GM21528 (cell line): Measurements from ENCODE around the gene AMPD3.
"Not testable (repeated sequence)": the region's sequence is repeated elsewhere in the genome, so short reads cannot be mapped to it uniquely, and the experiment has no call there.

Source experiments
- ATAC-seq: cut with Tn5 transposase; IDR thresholded peaks from one replicate; pipeline ENCODE4 v1.9.1; 2021; ENCODE audit warnings: mild to moderate bottlenecking, moderate library complexity; ENCODE audit not compliant: unreplicated experiment, low FRiP score

The AMPD3 gene

DNA sequence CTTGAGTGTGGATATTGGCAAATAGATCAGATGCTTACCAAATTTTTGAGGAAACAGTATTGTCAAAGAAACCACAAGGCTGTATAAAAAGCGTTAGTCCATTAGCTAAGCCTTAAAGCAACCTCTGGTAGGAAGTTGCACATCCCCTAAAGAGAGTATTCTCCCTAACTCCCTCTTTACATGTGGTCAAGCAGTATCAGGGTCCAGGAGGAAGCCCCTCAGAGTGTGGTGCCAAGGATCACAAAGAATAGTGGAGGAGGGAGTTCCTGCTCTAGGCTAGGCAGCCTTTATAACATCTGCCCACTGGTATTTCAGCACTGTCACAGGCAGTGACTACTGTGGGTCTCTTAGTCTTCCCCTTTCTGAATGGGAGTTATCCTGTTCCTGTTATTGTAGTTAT is 18.8 kb upstream of the AMPD3 start:
- ATAC-seq = no peak

DNA sequence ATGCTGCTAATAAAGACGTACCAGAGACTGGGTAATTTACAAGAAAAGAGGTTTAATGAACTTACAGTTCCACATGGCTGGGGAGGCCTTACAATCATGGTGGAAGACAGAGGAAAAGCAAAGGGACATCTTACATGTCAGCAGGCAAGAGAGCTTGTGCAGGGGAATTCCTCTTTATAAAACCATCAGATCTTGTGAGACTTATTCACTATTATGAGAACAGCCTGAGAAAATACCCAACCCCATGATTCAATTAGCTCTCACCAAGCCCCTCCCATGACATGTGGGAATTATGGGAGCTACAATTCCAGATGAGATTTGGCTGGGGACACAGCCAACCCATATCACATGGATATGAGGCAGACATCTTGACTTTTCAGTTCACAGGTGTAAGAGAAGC is 18.4 kb upstream of the AMPD3 start:
- not testable (repeated sequence) for ATAC-seq

DNA sequence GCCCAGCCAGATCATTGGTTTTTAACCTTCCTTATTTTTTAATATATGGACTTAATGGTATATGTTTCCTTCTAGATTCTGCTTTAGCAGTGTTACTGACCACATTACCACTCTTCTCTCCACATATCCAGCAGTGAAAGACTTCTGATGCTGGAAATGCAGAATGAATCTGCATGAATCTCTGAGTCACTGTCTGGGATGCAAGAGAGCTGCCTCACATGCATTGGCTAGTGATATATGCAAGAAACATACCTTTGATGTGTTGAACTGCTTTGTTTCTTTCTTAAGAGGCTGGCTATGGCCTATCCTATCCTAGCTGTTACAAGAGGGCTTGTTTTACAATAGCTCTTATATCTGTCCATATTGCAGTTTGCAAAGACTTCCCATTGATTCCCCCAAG is 16.6 kb upstream of the AMPD3 start:
- ATAC-seq = no peak

DNA sequence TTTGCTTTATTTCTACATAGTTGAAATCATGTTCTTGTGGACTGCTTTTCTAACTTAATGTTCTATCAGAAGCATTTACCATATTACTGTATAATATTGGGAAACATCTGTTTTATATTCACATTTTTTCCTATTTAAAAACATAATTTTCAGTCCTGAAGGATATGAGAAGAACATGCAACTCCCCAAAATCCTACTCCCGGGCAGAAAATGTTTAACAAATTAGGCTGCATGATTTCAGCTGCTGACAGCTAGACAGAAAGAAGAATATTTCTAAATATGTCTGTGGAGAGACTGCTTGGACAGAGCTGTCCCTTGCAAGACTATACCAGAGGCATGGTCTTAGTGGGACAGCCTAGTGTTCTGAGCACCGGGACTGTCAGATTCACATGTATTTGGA is 15.7 kb upstream of the AMPD3 start:
- no peak for ATAC-seq

DNA sequence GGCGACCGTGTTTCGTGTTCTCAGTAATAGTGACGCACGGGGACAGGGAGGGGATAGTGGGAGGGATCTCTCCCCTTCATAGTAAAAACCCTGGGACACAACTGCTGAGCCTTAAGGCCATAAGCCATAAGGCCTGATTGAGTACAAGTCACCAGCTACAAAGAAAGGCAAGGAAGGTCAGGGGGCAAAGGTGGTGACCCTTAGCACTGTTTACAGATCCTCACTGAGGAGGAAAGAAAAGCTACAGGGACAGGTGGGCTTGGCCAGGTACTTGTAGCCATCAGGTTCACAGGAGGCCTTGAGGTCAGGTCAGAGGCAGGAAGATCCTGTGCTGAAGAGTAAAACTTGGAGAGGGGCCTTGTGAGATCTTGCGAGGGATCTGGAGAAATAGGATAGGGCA is 15.1 kb upstream of the AMPD3 start:
- no peak for ATAC-seq

DNA sequence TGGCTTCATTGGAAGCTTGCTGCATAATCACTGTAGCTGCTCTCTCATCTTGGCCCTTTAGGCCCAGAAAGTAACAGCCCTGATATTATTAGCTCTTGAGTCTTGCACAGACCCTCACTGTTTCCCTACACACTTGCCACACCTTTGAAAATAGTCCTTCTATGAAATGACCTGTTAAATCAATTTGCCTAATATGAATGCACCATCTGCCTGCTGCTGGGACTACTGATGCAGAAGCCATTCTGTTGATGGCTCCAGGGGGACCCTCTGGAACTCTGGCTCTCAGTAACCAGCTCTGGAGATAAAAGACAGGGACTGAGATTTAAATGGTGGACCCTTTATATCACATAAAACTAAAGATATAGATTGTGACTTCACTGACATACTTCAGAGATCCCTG is 14.7 kb upstream of the AMPD3 start:
- no peak for ATAC-seq

DNA sequence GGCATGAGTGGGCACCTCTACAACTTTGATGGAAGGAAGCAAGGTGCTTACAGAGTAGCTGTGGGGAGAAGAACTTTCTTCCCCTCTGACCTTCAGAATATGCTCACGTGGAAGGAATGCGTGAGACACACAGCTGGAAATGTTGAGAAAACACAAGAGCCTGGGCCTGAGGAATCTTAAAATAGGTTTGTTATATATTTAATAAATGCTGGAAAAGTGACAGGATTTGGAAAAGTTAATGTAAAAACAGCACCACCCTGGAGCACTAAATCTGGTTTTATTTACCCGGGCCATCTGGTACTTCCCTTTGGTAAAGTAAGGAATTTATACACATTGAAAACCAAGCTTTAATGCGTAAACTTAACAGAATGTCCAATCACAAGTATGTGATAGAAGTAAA is 14.0 kb upstream of the AMPD3 start:
- no peak for ATAC-seq

DNA sequence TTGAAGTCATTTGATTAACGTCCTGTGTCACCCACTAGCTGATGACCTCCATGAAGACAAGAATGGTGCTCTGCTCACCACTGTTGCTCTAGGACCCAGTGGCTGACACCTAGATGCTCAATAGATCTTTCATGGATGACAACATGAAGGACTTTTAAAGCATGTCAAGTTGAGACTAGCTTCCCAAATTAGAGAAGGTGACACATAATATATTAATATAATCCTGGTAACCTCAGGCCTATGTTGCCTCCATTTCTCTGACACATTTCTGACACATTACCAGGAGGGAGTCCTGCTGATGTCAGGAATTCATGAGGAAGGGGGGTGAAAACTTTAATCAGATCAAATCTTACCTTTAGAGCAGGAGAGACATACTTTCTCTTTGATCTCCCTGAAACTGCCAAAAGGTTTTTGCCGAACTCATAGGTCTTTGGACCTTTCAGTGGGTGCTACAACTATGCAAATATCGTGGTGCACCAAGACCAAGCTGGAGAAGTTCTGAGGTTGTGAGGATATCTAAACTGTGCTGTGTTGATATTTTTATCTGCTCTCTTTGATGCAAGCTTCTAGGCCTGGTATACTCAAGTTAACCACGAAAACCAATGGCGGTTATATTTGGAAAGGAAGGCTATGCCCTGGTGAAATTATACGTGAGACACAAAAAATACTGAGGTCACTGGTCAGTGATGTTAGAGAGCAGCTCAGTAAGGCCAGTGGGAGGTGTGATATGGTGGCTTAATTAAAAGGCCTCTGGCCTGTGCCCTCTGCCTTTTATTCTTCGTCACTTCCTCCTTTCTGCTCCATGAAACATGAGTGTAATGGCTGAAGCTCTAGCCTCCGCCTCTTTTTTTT is 13.2 kb upstream of the AMPD3 start:
- peak; percentile 98 for ATAC-seq

DNA sequence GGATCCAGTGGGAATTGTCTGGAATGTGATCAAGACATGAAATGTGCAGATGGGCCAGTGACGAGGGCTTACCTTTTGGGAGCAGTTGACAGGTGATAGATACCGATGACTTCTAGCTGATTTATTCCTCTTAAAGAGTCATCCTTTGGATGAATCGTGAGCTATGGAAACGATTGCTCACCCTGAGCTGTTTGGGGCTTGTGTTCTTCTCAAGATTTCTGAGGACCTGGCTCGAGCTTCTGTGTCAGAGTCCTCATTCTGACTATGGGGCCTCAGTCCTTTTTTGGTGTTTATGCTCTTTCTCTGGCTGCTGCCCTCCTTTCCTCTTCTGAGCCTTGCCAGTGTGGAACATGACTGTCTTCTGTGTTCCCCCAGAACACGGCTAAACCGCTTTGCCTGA is 11.9 kb upstream of the AMPD3 start:
- ATAC-seq = no peak

DNA sequence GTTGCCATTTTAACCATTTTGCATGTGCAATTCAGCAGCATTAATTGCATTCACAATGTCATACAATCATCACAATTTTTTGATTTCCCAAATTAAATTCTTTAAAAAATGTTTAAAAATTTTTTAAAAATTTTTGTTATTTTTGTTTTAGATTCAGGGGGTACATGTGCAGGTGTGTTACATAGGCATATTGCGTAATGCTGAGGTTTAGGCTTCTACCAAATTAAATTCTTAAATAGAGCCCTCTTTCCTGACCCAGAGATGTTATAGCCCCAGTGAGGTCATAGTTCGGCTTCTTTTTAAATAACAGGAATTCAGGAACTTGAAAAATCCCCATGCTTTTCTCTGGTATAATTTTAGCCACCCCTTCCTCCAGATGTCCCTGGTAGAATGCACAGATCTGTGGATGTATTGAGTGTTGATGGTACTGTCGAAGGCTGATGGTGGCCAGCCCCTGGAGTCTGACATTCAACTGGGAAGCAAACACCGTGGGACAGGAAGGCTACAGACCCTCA is 11.3 kb upstream of the AMPD3 start:
- ATAC-seq = no peak

DNA sequence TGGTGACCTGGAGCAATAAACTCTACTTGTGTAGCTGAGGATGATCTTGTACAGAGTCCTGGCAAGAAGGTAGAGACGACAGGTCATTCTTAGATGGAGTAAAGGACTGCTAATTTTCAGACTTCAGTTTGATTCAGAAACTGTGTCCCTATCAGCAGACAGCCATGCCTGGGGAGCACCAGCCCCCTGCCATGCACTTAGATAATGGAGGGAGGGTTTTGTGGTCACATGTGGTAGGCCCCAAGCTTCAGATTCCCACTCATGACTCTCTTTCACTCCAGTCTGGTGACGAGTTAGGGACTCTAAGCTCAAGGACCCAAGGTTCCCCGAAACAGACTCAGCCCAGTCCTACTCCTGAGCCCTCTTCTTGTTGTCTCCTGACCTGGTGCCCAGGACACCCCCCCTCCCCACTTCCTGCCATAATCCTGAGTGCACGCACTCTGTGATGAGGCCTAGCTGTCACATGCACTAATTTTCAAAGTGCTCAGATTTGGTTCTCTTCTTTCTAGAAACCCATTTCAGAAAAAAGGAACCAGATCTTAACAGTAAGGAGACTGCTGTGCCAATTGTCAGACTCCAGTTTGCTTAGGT is 10.2 kb upstream of the AMPD3 start:
- no peak for ATAC-seq

DNA sequence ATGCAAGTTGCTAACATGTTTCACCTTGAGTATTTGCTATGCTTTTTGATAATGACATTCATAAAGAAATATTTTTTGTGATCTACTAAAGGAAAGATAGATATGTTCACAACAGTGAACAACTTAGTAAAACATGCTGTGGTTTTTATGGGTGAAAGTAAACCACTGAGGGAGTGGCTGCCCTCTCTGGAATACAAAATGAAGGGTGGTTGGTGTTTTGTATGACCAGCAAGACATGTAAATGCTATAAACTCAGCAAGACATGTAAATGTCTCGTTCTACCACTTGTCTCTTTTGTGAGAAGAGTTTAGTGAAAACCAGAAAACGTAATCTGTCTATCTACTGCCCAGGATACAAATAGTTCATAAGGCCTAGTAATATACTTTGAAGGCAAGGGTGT is 7.6 kb upstream of the AMPD3 start:
- no peak for ATAC-seq

DNA sequence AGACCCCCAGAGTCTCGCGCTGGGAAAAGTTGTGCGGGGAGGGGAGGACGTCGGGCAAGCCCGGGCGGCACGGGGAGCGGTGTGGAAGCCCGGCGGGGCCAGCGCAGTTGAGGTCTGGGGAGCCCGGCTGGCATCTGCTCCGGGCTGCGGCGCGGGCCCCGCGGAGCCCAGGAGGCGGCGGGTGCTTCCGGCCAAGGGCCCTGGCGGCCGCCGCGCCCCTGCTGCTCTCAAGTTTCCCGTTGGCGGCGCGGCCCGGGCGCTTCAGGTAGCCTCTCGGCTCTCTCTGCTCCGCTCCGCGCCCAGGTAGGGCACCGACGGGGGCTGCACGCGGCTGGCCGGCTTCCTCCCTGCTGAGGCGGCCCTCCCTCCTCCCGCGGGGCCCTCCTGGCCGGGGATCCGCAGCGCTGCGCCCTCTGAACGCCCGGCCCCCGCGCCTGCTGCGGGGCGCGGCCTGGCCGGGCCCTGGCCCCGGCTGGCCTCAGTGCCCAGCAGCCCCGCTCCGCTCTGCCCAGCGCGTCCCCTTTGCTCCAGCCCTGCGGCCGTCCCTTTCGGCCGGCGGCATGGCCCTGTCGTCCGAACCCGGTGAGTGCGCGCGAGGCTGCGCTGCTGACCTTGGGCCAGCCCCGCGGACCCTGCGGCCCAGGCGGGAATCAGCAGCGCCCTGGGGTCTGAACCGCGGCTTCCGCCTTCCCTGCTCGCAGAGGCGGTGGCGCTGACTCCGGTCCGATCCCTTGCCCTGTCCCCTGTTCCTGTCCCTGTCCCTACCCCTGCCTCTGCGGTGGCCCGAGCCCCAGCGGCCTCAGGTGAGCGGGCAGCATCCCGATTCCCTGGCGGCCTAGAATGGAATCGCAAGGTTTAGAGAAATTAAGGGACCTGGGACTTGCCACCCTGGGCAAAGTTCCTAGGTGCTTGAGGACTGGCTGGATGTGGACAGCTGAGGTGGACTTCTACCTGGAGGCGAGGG is 4.3 kb upstream of the AMPD3 start:
- no peak for ATAC-seq

DNA sequence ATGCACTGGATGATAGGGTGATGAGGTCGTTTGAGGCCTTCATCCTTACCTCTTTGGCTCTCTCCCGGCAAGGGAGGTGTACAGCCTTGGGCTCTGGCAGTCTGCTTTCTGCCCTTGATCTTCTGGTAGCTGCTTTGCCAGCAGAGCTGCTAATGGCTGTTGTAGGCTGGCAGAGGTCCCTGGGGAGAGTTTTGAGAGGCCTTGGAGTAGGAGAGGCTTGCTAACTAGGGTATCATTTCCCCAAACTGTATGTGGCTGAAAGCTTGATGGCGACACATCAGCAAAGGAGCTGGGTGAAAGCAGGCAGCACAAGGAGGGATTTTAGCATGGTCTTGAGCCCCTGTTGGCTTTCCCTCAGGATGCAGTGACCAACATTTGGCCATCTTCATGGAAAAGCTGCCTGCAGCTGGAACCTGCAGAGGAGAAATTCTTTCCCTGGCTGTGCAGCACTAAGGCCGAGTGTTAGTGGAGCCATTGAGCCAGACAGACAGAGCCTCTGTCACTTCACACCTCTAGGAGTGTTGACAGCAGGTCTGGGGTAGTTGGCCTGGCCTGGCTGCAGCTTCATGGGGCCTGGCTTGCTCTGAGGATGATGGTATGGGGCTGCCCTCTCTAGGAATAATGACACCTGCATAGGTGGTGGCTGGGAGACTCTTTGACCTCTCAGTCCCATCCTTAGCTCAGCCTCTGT is 3.5 kb upstream of the AMPD3 start:
- no peak for ATAC-seq

DNA sequence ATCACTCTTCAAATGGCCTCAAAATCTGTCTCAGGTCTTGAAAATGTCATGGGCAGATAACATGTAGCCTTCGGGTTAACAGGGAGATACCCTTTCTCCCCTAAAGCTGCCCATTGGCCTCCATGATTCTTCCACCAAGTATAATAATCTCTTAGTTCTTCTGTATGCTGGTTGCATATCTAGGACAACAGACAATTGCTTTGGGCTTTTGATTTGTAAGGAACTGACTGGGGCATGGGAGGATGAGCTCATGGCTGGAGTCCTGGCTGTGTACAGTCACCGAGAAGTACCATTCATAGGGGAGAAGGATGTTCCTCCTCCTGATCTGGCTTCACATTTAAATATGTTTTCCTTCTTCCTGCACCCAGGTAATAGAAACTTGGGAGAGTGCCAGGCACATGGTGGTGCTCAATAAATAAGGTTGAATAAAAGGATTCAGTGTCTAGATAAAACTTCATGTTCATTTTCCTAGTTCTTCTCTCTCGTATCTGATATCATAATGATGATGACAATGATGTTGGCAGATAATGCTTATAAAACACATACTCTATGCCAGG is 2.8 kb upstream of the AMPD3 start:
- no peak for ATAC-seq

DNA sequence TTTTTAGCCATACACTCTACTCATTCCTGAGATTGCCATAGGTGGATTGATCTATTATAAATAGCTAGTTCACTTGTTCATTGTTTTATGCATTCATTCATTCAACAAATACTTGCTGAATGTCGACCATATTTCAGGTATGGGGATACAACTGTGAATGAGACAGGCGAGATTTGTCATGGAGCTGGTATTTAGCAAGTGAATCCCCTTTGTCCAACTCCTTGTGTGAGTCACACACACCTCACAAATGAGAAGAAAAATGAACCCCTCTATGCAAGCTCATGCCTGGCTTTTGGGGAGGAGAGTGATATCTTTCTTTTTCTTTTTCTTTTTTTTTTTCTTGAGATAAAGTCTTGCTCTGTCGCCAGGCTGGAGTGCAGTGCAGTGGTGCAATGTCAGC is 1.8 kb upstream of the AMPD3 start:
- ATAC-seq = no peak

DNA sequence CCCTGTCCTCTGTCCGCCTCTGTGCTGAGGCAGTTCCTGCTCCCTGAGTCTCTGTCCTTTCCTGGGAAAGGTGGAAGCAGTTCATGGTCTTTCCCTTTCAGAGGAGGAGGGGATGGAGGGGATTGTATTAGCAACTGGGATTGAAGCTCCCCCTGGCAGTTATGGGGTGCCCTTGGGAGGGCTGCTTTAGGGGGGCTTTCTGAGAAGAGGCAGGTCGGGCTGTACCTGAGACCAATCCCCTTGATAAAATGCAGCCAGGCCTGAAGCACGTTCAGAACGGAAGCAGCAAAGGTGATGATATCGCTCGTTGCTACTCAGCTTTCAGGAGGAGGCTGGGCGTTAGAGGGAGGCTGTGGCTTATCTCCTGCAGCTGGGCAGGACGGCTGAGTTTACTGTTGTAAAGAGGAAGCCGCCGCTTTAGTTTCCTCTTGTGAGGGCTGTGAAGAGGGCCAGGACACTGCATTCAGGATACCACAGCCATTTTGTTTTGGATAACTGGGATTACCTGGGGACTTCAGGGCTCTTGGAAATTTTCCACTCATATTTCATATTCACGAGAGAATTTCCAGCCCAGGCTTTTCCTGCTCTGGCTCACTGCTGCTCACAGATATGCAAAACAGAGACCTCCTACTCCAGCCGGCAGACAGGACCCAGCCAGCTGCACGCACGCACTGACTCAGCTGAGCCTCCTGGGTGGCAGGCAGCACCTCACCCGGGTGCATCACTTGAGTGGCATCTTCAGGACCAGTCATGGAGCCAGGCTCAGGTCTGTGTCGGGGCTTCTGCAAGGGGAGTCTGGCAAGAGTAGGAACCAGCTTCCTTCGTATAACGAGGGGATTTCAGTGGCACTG is 798 bp downstream of the AMPD3 start:
- peak; percentile 67 for ATAC-seq

DNA sequence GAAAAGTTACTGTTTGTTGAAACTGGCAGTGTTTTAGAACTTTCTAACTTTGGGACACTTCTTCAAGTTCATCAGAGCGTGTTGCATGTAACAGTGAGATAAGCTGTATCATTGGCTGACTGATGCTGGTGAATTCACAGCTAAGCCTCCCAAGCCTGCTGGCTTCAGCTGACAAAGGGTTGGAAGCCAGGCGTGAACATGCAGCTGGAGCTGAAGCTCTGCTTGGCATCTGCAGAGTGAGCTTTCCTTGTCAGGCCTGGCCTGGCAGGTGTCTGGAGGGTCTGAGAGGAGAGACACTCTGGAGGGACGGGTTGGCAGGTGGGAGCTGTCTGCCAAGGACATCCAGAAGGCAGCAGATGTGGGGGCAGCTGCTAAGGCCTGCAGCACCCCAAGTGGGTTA is 1.5 kb downstream of the AMPD3 start:
- no peak for ATAC-seq

DNA sequence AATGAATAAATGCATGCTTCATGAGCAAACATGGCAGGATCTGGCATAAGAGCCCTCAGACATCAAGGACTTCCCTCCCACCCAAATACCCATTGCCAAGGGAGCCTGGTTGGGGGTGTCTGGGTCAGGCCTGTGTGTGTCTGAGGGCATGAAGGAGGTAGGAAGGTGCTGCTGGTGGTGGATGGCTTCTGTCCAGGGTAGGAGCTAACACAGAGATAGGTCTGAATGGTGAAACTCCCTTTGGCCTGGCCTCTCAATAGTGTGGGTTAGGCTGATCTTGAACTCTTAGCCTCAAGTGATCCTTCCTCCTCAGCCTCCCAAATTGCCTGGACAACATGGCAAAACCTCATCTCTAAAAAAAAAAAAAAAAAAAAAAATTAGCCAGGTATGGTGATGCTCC is 2.8 kb downstream of the AMPD3 start:
- no peak for ATAC-seq
